ENCODE data around the gene RSU1. TPM values are rescaled to one million over a fixed set of nuclear protein-coding genes. Genes with fewer than 3 reads are reported as not detected.

The RSU1 gene
- total RNA-seq, 4 donors from 2014 or later: 28.7 to 50.9 (median 43.0) TPM

DNA sequence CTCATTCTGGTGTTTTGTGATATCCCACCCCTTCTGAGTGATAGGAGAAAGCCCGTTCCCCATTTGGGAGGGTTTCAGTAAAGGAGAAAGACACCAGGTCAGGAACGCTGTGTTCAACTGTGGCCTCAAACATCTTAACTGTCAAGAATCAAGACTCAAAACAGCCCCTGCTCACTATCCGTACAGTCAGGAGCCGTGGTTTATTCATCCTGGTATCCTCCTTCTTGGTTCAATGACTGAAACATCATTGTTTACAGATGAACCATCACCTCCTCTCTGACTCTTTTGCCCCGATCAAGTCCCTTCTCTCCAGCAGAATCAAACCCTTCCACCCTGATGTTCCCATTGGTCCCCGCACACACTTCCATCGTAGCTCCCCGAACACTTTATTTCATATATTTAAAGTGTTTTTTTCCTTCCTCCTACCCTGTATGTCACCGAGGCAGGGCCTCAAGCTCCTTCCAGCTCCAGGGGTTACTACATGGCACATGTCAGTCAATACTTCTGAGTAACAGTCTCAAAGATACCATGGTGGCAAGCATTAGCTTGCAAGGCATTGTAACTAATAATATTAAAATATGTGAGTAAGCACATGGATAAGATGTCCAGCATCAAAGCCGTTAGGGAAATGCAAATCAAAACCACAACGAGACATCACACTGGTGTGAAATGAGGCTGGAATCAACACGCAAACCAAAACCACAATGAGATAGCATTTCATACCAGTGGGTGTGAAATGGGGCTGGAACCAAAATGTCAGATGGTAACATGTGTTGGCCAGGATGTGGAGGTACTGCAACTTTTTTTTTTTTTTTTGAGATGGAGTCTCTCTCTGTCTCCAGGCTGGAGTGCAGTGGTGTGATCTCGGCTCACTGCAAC is 170.8 kb downstream of the RSU1 start:
- no peak for DNase-seq (ENCODE audit: low spot score in 2 of 2)
- H3K4me3 ChIP-seq (ENCODE audit: low read depth, poor library complexity, severe bottlenecking): no peak overlapping the region
- 87 to 90% methylated on average over 13 of the region's 13 CpGs for WGBS, 2 donors
- intact Hi-C loops (cut with DNase I; ENCODE audit: low total_unique reads): no loop called here
- TF ChIP-seq, protein P1, sequence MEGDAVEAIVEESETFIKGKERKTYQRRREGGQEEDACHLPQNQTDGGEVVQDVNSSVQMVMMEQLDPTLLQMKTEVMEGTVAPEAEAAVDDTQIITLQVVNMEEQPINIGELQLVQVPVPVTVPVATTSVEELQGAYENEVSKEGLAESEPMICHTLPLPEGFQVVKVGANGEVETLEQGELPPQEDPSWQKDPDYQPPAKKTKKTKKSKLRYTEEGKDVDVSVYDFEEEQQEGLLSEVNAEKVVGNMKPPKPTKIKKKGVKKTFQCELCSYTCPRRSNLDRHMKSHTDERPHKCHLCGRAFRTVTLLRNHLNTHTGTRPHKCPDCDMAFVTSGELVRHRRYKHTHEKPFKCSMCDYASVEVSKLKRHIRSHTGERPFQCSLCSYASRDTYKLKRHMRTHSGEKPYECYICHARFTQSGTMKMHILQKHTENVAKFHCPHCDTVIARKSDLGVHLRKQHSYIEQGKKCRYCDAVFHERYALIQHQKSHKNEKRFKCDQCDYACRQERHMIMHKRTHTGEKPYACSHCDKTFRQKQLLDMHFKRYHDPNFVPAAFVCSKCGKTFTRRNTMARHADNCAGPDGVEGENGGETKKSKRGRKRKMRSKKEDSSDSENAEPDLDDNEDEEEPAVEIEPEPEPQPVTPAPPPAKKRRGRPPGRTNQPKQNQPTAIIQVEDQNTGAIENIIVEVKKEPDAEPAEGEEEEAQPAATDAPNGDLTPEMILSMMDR (IDR thresholded peaks at IDR 0.05): no peak

DNA sequence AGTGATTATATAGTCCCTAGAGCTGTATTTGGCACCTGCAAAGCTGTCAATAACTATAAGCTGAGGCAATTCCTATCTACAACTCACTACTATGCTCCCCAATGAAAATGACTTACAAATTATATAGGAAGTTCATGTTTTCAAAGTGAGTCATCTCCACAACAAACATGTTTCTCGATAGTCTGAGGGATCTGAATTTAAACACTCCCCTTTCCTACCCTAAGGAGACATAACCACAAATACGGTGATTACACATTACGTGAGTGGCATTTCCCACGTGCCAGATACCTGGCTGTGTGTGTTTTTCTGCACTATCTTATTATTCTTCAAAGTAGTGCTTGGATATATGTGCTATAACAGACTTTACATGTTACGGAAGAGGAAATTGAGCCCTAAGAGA is 173.1 kb downstream of the RSU1 start:
- H3K4me3 ChIP-seq (ENCODE audit: low read depth, poor library complexity, severe bottlenecking): no peak overlapping the region
- DNase-seq (ENCODE audit: low spot score in 2 of 2): no peak
- 64% methylated on average over 5 of the region's 5 CpGs for WGBS, 2 donors
- intact Hi-C loops (cut with DNase I; ENCODE audit: low total_unique reads): no loop called here
- TF ChIP-seq, protein P1 (IDR thresholded peaks at IDR 0.05): no peak
- no peak for TF ChIP-seq POLR2A (IDR thresholded peaks at IDR 0.05)

DNA sequence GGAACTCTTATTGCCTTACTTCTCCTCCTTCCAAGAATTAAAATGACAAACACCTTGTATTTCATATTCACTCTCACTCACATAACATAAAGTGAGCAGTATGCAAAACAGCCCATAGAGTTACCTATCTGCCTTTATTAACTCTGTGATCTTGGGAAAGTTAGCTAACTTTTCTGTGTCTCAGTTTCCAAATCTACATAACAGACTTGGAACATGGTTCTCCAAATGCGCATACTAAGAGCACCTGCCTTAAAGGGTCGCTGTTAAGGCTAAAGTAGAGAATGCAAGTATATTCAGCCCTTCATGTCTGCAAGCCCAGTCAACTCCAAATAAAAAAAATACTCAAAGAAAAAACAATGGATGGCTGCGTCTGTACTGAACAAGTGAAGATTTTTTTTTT is 173.7 kb downstream of the RSU1 start:
- WGBS, 2 donors: 80 to 89% methylated on average over 3 of the region's 3 CpGs
- no peak for DNase-seq (ENCODE audit: low spot score in 2 of 2)
- TF ChIP-seq, protein P1 (IDR thresholded peaks at IDR 0.05): no peak
- TF ChIP-seq POLR2A (IDR thresholded peaks at IDR 0.05): no peak
- no peak overlapping the region for H3K4me3 ChIP-seq (ENCODE audit: low read depth, poor library complexity, severe bottlenecking)
- intact Hi-C loops (cut with DNase I; ENCODE audit: low total_unique reads): no loop called here

DNA sequence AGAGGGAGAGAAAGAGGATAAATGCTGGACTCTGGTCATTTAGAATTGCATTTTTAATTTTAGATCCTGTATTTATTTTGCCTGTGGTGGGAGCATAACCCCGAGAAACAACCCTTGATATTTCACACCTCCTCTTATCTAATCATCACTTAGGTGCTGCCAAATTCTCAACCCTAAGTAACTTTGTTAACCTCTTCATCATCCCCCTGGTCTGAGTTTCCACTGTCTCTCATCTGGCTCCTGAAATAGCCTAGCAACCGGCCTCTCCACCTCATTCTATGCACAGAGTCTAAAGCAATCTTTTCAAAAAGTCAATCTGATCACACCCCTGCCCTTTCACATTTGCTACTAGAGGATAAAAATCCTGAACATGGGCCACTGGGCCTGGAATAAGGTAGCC is 177.1 kb downstream of the RSU1 start:
- WGBS, 2 donors: 59 to 64% methylated on average over 2 of the region's 2 CpGs
- TF ChIP-seq, protein P1 (IDR thresholded peaks at IDR 0.05): no peak
- TF ChIP-seq POLR2A (IDR thresholded peaks at IDR 0.05): no peak
- no peak overlapping the region for H3K4me3 ChIP-seq (ENCODE audit: low read depth, poor library complexity, severe bottlenecking)
- intact Hi-C loops (cut with DNase I; ENCODE audit: low total_unique reads): no loop called here
- no peak for DNase-seq (ENCODE audit: low spot score in 2 of 2)

DNA sequence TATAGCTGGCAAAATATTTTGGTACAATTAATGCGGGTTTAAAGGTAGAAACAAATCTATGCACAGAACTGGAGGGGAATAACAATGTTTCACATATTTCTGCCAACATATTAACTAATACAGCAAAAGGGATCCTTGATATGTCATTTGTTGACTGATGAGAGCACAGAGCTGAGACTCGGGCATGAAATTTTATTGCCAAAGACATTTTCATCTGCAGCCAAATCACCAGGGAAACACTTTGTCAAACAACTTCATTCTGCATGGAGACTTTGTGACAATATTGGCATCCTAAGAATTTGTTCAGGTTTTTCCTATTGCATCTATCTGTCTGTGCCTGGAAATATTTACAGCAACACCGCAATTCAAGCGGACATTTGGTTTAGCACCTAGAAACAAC is 177.8 kb downstream of the RSU1 start:
- 52 to 70% methylated on average over 4 of the region's 4 CpGs for WGBS, 2 donors
- no peak overlapping the region for H3K4me3 ChIP-seq (ENCODE audit: low read depth, poor library complexity, severe bottlenecking)
- intact Hi-C loops (cut with DNase I; ENCODE audit: low total_unique reads): no loop called here
- TF ChIP-seq, protein P1 (IDR thresholded peaks at IDR 0.05): no peak
- no peak for TF ChIP-seq POLR2A (IDR thresholded peaks at IDR 0.05)
- DNase-seq (ENCODE audit: low spot score in 2 of 2): no peak

DNA sequence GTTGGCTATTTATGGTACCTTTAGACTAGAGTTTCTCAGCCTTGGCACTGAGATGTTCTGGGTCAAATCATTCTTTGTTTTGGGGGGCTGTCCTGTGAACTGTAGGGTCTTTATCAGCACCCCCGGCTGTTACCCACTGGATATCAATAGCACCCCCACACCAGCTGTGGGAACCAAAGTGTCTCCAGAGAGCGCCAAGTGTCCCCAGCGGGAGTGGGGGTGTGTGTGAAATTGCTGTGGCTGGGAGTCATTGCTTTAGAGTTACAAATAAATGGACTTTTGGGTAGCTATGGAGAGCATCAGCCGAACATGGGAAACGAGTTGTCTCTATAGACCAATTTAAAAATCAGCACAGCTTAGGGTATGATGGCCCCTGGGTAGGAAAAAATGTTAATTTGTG is 184.2 kb downstream of the RSU1 start:
- intact Hi-C loops (cut with DNase I; ENCODE audit: low total_unique reads): no loop called here
- 93 to 94% methylated on average over 5 of the region's 5 CpGs for WGBS, 2 donors
- no peak for TF ChIP-seq POLR2A (IDR thresholded peaks at IDR 0.05)
- TF ChIP-seq, protein P1 (IDR thresholded peaks at IDR 0.05): no peak
- DNase-seq (ENCODE audit: low spot score in 2 of 2): no peak
- no peak overlapping the region for H3K4me3 ChIP-seq (ENCODE audit: low read depth, poor library complexity, severe bottlenecking)
